IMR-90 (cell line): ENCODE results near the gene KLK10.

Source experiments
- CTCF ChIP-seq: conservative IDR thresholded peaks from 2 replicates; pipeline ENCODE4 v1.5.1; 2012; ENCODE audit warnings: mild to moderate bottlenecking, low read depth, low read length, improper control_type of control experiment
- POLR2A ChIP-seq: IDR thresholded peaks from 2 replicates; pipeline ENCODE4 v1.6.1; 2012; ENCODE audit warnings: mild to moderate bottlenecking, low read depth, low read length
- RFX5 ChIP-seq: IDR thresholded peaks from 2 replicates; pipeline ENCODE4 v1.8.0; 2012; ENCODE audit warnings: low read depth, mild to moderate bottlenecking, low read length, moderate library complexity

DNA sequence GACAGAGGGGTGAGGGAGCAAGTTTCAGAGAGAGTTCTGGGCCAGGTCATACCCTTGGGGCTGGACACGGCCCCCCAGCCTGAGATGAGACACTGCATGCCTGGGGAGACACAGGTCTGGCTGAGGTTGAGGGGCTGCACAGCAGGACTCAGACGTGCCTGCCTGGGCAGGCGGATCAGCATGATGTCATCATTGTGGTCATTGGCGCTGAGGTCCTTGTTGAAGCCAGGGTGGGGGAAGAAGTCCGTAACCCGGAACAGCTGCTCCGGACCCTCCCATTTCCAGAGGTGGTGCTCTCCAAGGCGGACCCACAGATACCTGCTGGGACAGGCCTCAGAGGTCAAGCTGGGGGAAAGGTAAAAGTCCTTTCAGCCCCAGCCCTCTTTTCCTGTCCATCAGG is 13.1 kb downstream of the KLK10 start:
- TF ChIP-seq RFX5 (no peak), CTCF (no peak), POLR2A (no peak)
